Activated naive CD4-positive, alpha-beta T cell treated with anti-CD3 and anti-CD28 coated beads for 36 hours (primary cell): ENCODE data around the gene PP2D1. TPM values are rescaled to one million over a fixed set of nuclear protein-coding genes. Genes with fewer than 3 reads are reported as not detected.
"Not testable (repeated sequence)": the region's sequence is repeated elsewhere in the genome, so short reads cannot be mapped to it uniquely, and the experiment has no call there.

Experiments used
- CTCF ChIA-PET: fragments of 350-600 bp; sonication (Branson Sonifier 250); formaldehyde crosslinking; loops from one replicate; lab custom pipeline; 2021; ENCODE audit warnings: antibody characterized with exemption; lab: Charles Lee
- DNase-seq: peaks from one replicate; pipeline ENCODE4 v3.0.0-alpha.2; 2020
- H3K27ac Mint-ChIP-seq: one replicate; pipeline ENCODE4 v1.8.0; 2021; ENCODE audit warnings: mild to moderate bottlenecking, mixed read lengths
- H3K27me3 Mint-ChIP-seq: one replicate; pipeline ENCODE4 v1.8.0; 2021; ENCODE audit warnings: low read depth, mixed read lengths
- H3K36me3 Mint-ChIP-seq: one replicate; pipeline ENCODE4 v1.8.0; 2021; ENCODE audit warnings: low read depth, mixed read lengths
- H3K4me1 Mint-ChIP-seq: one replicate; pipeline ENCODE4 v1.8.0; 2021; ENCODE audit warnings: low read depth, mixed read lengths
- H3K4me3 Mint-ChIP-seq: one replicate; pipeline ENCODE4 v1.8.0; 2021; ENCODE audit warnings: mild to moderate bottlenecking, moderate library complexity, mixed read lengths
- H3K9me3 Mint-ChIP-seq: one replicate; pipeline ENCODE4 v1.8.0; 2021; ENCODE audit warnings: mixed read lengths
- intact Hi-C: fragments of 100-400 bp; cut with micrococcal nuclease; formaldehyde crosslinking; loops from one replicate; pipeline ENCODE4 v1.15.1; 2023
- total RNA-seq, 2 experiments: library from RNA; stranded (reverse); gene quantifications; one replicate each; pipeline ENCODE4 v1.2.3, GENCODE V29; 2021

Gene PP2D1
- total RNA-seq, 2 experiments from 2014 or later = not detected

- DNase-seq = no peak
- Mint-ChIP-seq H3K4me3 (peak overlapping the region; percentile 75), H3K27me3 (no peaks in the 10 kb centered on the region), H3K9me3 (no peaks in the 10 kb centered on the region), H3K4me1 (peaks cover 33% of the 10 kb centered on the region), H3K27ac (peak overlapping the region; percentile 85), H3K36me3 (no peaks in the 10 kb centered on the region)
- CTCF ChIA-PET = interaction anchor here (0.6 to 1.1 kb wide), 2 partner anchors 153 to 159 kb away, joined by 3 read pairs; no protein-coding TSS in a partner anchor
- intact Hi-C loops = loop anchor here (1.0 to 2.0 kb wide), 5 partner anchors 66 to 892 kb away; partner anchors contain the start of genes RAB5A and SGO1
These were observed 26.8 kb upstream of the PP2D1 start for GRCh38 chr3:20038699-20039465.

GRCh38 chr3:20037255-20037996 is 25.4 kb upstream of the PP2D1 start:
- Mint-ChIP-seq H3K27me3 (no peaks in the 10 kb centered on the region), H3K27ac (no peak overlapping the region), H3K9me3 (no peaks in the 10 kb centered on the region), H3K4me1 (peaks cover 21% of the 10 kb centered on the region), H3K36me3 (no peaks in the 10 kb centered on the region), H3K4me3 (no peak overlapping the region)
- intact Hi-C loops = no loop called here
- CTCF ChIA-PET = interaction anchor here (0.6 kb wide), 1 partner anchor 86 kb away, joined by 3 read pairs; no protein-coding TSS in a partner anchor
- no peak for DNase-seq

GRCh38 chr3:20035019-20035418 is 23.0 kb upstream of the PP2D1 start:
- CTCF ChIA-PET = no interaction called here
- no peak overlapping the region for H3K27ac Mint-ChIP-seq
- H3K36me3 Mint-ChIP-seq = no peaks in the 10 kb centered on the region
- intact Hi-C loops = no loop called here
- H3K9me3 Mint-ChIP-seq = no peaks in the 10 kb centered on the region
- H3K27me3 Mint-ChIP-seq = no peaks in the 10 kb centered on the region
- peaks cover 12% of the 10 kb centered on the region for H3K4me1 Mint-ChIP-seq
- DNase-seq = no peak
- H3K4me3 Mint-ChIP-seq = no peak overlapping the region

- CTCF ChIA-PET = not testable (repeated sequence)
These were observed 19.9 kb upstream of the PP2D1 start for GRCh38 chr3:20031939-20032338.

GRCh38 chr3:20028905-20029331 is 16.9 kb upstream of the PP2D1 start:
- Mint-ChIP-seq H3K27me3 (no peaks in the 10 kb centered on the region), H3K36me3 (no peaks in the 10 kb centered on the region), H3K9me3 (no peaks in the 10 kb centered on the region), H3K27ac (no peak overlapping the region), H3K4me1 (no peaks in the 10 kb centered on the region), H3K4me3 (no peak overlapping the region)
- intact Hi-C loops = no loop called here
- CTCF ChIA-PET = interaction anchor here (0.6 kb wide), 1 partner anchor 141 kb away, joined by 4 read pairs; no protein-coding TSS in a partner anchor
- no peak for DNase-seq

More at GRCh38 chr3:20031939-20032338, 19.9 kb upstream of the PP2D1 start:
- intact Hi-C loops, H3K4me1 Mint-ChIP-seq, H3K27ac Mint-ChIP-seq, H3K27me3 Mint-ChIP-seq, H3K4me3 Mint-ChIP-seq, DNase-seq, H3K9me3 Mint-ChIP-seq, H3K36me3 Mint-ChIP-seq: not testable (repeated sequence)

GRCh38 chr3:20027136-20027535 is 15.1 kb upstream of the PP2D1 start:
- CTCF ChIA-PET = no interaction called here
- intact Hi-C loops = no loop called here
- no peak for DNase-seq
- Mint-ChIP-seq H3K27me3 (no peaks in the 10 kb centered on the region), H3K27ac (no peak overlapping the region), H3K4me3 (no peak overlapping the region), H3K9me3 (no peaks in the 10 kb centered on the region), H3K4me1 (no peaks in the 10 kb centered on the region), H3K36me3 (no peaks in the 10 kb centered on the region)

- no peak for DNase-seq
- no peaks in the 10 kb centered on the region for H3K36me3 Mint-ChIP-seq
- intact Hi-C loops = no loop called here
- H3K27ac Mint-ChIP-seq = no peak overlapping the region
- H3K9me3 Mint-ChIP-seq = no peaks in the 10 kb centered on the region
- no peaks in the 10 kb centered on the region for H3K27me3 Mint-ChIP-seq
- H3K4me3 Mint-ChIP-seq = no peak overlapping the region
- CTCF ChIA-PET = interaction anchor here (0.7 to 1.5 kb wide), 2 partner anchors 10 to 76 kb away, joined by 3 to 4 read pairs; no protein-coding TSS in a partner anchor
- H3K4me1 Mint-ChIP-seq = no peaks in the 10 kb centered on the region
These were observed 11.8 kb upstream of the PP2D1 start for GRCh38 chr3:20023623-20024405.

- CTCF ChIA-PET = interaction anchor here (1.5 kb wide), 1 partner anchor 11 kb away, joined by 4 read pairs; no protein-coding TSS in a partner anchor
- Mint-ChIP-seq H3K27me3 (no peaks in the 10 kb centered on the region), H3K9me3 (no peaks in the 10 kb centered on the region), H3K4me3 (no peak overlapping the region), H3K27ac (no peak overlapping the region), H3K36me3 (no peaks in the 10 kb centered on the region), H3K4me1 (no peaks in the 10 kb centered on the region)
- intact Hi-C loops = no loop called here
- DNase-seq = no peak
These were observed 11.0 kb upstream of the PP2D1 start for GRCh38 chr3:20022954-20023622.

- CTCF ChIA-PET, H3K27me3 Mint-ChIP-seq, H3K27ac Mint-ChIP-seq, H3K9me3 Mint-ChIP-seq, H3K4me3 Mint-ChIP-seq, DNase-seq, H3K36me3 Mint-ChIP-seq, intact Hi-C loops, H3K4me1 Mint-ChIP-seq: not testable (repeated sequence)
These were observed 4.0 kb upstream of the PP2D1 start for GRCh38 chr3:20016076-20016475.

- Mint-ChIP-seq H3K9me3 (no peaks in the 10 kb centered on the region), H3K27ac (no peak overlapping the region), H3K36me3 (no peaks in the 10 kb centered on the region), H3K27me3 (no peaks in the 10 kb centered on the region), H3K4me1 (no peaks in the 10 kb centered on the region), H3K4me3 (no peak overlapping the region)
- DNase-seq = no peak
- intact Hi-C loops = no loop called here
- CTCF ChIA-PET = no interaction called here
These were observed 3.5 kb upstream of the PP2D1 start for GRCh38 chr3:20015525-20015924.

GRCh38 chr3:20013396-20013795 is 1.3 kb upstream of the PP2D1 start:
- DNase-seq = no peak
- H3K27me3 Mint-ChIP-seq = no peaks in the 10 kb centered on the region
- no peak overlapping the region for H3K4me3 Mint-ChIP-seq
- intact Hi-C loops = no loop called here
- H3K4me1 Mint-ChIP-seq = no peaks in the 10 kb centered on the region
- H3K36me3 Mint-ChIP-seq = no peaks in the 10 kb centered on the region
- no peak overlapping the region for H3K27ac Mint-ChIP-seq
- CTCF ChIA-PET = no interaction called here
- no peaks in the 10 kb centered on the region for H3K9me3 Mint-ChIP-seq
